ENCODE results near the gene SURF6. TPM values are rescaled to one million over a fixed set of nuclear protein-coding genes. Genes with fewer than 3 reads are reported as not detected.
"Not testable (repeated sequence)": the region's sequence is repeated elsewhere in the genome, so short reads cannot be mapped to it uniquely, and the experiment has no call there.

The SURF6 gene
- total and polyA plus RNA-seq, 8 donors = 5.8 to 19.8 (median 9.8) TPM

DNA sequence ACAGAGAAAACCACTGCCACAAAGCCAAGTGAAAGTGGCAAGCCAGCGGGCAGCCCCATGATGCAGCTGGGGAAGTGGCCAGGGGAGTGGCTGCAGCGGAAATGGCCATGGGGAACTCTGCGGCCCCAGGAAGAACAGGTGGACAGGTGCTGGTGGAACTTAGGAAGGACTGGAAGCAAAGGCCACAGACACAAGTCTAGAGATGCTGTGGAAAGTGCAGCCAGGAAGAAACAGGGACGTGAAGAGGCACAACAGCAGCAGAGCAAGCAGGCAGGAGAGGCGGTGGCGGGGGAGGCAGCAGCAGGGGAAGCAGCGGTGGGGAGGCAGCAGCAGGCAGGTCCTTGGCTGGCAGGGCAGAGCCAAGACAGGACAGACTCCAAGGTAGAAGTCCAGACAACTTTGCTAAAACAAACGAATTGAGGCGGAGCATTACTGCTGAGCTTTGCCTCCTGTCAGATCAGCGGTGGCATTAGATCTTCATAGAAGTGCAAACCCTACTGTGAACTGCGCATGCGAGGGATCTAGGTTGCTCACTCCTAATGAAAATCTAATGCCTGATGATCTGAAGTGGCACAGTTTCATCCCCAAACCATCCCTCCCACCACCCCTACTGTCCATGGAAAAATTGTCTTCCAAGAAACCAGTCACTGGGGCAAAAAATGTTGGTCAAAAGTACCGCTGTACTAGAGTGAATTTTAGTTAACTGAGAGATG is 11.8 kb downstream of the SURF6 start:
- Histone ChIP-seq H3K27me3 (no peaks in the 10 kb centered on the region), H3K9me3 (no peaks in the 10 kb centered on the region), H3K4me3 (no peak overlapping the region), H3K4me1 (no peaks in the 10 kb centered on the region), H3K27ac (no peak overlapping the region), H3K36me3 (no peaks in the 10 kb centered on the region)
- no peak for TF ChIP-seq CTCF (IDR thresholded peaks at IDR 0.05)
- DNase-seq = no peak
- 79 to 82% methylated on average over 13 of the region's 13 CpGs for WGBS, 2 donors
- intact Hi-C loops (cut with DNase I) = no loop called here
- FAIRE-seq = no peak
- ATAC-seq = no peak

DNA sequence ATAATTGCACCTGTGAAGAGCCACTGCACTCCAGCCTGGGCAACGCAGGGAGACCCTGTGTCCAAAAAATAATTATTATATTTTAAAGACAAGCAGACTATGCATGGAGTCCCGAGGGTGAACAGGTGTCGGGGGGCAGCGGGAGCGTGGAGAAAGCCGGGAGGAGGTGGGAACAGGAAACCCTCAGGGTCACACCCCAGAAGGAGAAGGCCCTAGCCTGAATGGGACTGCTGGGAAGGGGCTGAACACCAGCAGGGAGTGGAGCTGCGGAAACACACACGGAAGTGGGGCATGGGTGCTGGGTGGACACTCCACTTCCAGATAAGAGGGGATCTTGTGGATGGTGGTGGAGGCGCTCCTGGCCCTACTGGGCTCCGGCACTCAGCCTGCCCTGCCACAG is 12.8 kb downstream of the SURF6 start:
- FAIRE-seq = no peak
- intact Hi-C loops (cut with DNase I) = no loop called here
- TF ChIP-seq CTCF (IDR thresholded peaks at IDR 0.05) = no peak
- no peak for ATAC-seq
- Histone ChIP-seq H3K27me3 (no peaks in the 10 kb centered on the region), H3K4me3 (no peak overlapping the region), H3K36me3 (no peaks in the 10 kb centered on the region), H3K4me1 (no peaks in the 10 kb centered on the region), H3K9me3 (no peaks in the 10 kb centered on the region), H3K27ac (no peak overlapping the region)
- WGBS, 2 donors = 76 to 80% methylated on average over 10 of the region's 10 CpGs
- no peak for DNase-seq

- no peak for FAIRE-seq
Observed at GRCh38 chr9:133322701-133323100, 13.3 kb downstream of the SURF6 start.

DNA sequence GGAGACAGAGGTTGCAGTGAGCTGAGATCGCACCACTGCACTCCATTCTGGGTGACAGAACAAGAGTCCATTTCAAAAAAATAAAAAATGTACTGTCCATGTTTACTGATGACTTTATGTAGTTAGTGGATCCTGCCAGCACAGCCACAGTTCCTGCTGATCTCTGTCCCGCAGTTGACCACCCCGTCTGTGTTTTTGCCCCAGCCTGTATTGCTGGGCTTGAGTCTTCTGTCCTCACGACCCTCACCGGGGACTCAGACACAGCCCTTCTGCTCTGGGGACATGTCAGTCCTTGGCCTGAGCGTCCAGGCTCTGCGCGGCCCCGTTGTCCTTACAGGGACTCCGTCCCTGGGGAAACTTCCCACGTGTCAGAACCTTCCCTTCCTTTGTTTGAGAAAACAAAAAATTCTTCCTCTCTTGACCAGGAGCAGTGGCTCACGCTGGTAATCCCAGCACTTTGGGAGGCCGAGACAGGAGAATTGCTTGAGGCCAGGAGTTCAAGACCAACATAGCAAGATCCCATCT is 14.5 kb downstream of the SURF6 start:
- ATAC-seq = no peak
- H3K4me3 ChIP-seq = no peak overlapping the region
- H3K4me1 ChIP-seq = no peaks in the 10 kb centered on the region
- intact Hi-C loops (cut with DNase I) = no loop called here
- no peaks in the 10 kb centered on the region for H3K27me3 ChIP-seq
- no peak overlapping the region for H3K27ac ChIP-seq
- no peak for TF ChIP-seq CTCF (IDR thresholded peaks at IDR 0.05)
- no peaks in the 10 kb centered on the region for H3K36me3 ChIP-seq
- no peak for FAIRE-seq
- H3K9me3 ChIP-seq = no peaks in the 10 kb centered on the region
- WGBS, 2 donors = 72 to 79% methylated on average over 13 of the region's 13 CpGs
- DNase-seq = no peak

More at GRCh38 chr9:133322701-133323100, 13.3 kb downstream of the SURF6 start:
- Histone ChIP-seq H3K27ac (no peak overlapping the region), H3K27me3 (no peaks in the 10 kb centered on the region), H3K36me3 (no peaks in the 10 kb centered on the region), H3K4me1 (no peaks in the 10 kb centered on the region), H3K4me3 (no peak overlapping the region), H3K9me3 (no peaks in the 10 kb centered on the region)
- intact Hi-C loops (cut with DNase I) = no loop called here
- ATAC-seq = no peak
- no peak for DNase-seq
- WGBS, 2 donors = 70 to 82% methylated on average over 14 of the region's 14 CpGs
- no peak for TF ChIP-seq CTCF (IDR thresholded peaks at IDR 0.05)

GRCh38 chr9:133320421-133320881 is 15.5 kb downstream of the SURF6 start:
- no peaks in the 10 kb centered on the region for H3K36me3 ChIP-seq
- DNase-seq = no peak
- no peak for ATAC-seq
- no peaks in the 10 kb centered on the region for H3K9me3 ChIP-seq
- 76 to 78% methylated on average over 13 of the region's 13 CpGs for WGBS, 2 donors
- no peak for TF ChIP-seq CTCF (IDR thresholded peaks at IDR 0.05)
- no peaks in the 10 kb centered on the region for H3K4me1 ChIP-seq
- no peak overlapping the region for H3K27ac ChIP-seq
- H3K4me3 ChIP-seq = no peak overlapping the region
- intact Hi-C loops (cut with DNase I) = no loop called here
- no peak for FAIRE-seq
- H3K27me3 ChIP-seq = no peaks in the 10 kb centered on the region

DNA sequence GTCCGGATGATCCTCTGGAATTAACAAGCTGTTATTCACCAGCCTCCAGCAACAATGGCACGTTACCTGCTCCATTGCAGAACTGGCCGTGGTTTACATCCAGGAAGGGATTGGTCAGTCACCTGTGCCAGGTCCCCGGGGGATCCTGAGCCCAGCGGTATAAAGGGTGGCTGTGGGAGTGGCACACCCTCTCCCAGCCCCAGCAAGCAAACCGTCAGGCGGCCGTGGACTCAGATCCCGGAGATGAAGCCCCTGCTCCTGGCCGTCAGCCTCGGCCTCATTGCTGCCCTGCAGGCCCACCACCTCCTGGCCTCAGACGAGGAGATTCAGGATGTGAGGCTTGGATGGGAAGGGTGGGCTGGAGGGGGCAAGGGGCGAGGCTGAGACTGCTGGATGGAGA is 18.4 kb downstream of the SURF6 start:
- intact Hi-C loops (cut with DNase I); ATAC-seq; FAIRE-seq; H3K27me3 ChIP-seq; H3K4me3 ChIP-seq; H3K36me3 ChIP-seq; H3K9me3 ChIP-seq; DNase-seq; H3K27ac ChIP-seq; H3K4me1 ChIP-seq: not testable (repeated sequence)
- 66 to 69% methylated on average over 13 of the region's 13 CpGs for WGBS, 2 donors

Measured in pancreas (tissue), 10 donors.